ENCODE results near the gene TBR1. TPM values are rescaled to one million over a fixed set of nuclear protein-coding genes. Genes with fewer than 3 reads are reported as not detected.
A peak's percentile ranks its signal among the peaks of the same experiment; 100 is the strongest.

TBR1 gene
- total RNA-seq, 1 donor from 2014 or later: not detected

- Mint-ChIP-seq H3K4me3 (ENCODE audit: unreplicated experiment) (no peak overlapping the region), H3K27me3 (ENCODE audit: low read depth) (peaks cover 77% of the 10 kb centered on the region), H3K27ac (ENCODE audit: unreplicated experiment) (no peak overlapping the region), H3K36me3 (ENCODE audit: low read depth) (peaks cover 16% of the 10 kb centered on the region), H3K9me3 (ENCODE audit: low read depth) (peaks cover 8% of the 10 kb centered on the region), H3K4me1 (ENCODE audit: low read depth) (peaks cover 21% of the 10 kb centered on the region)
- no peak for DNase-seq (ENCODE audit: low spot score)
- TF ChIP-seq CTCF (IDR thresholded peaks at IDR 0.05): no peak
Observed at GRCh38 chr2:161425728-161426454, 9.8 kb downstream of the TBR1 start.

- peaks cover 21% of the 10 kb centered on the region for H3K4me1 Mint-ChIP-seq (ENCODE audit: low read depth)
- H3K9me3 Mint-ChIP-seq (ENCODE audit: low read depth): peaks cover 8% of the 10 kb centered on the region
- H3K27me3 Mint-ChIP-seq (ENCODE audit: low read depth): peaks cover 73% of the 10 kb centered on the region
- H3K27ac Mint-ChIP-seq (ENCODE audit: unreplicated experiment): no peak overlapping the region
- H3K4me3 Mint-ChIP-seq (ENCODE audit: unreplicated experiment): peak overlapping the region; percentile 44
- no peak for DNase-seq (ENCODE audit: low spot score)
- peak; percentile 80 for TF ChIP-seq CTCF (IDR thresholded peaks at IDR 0.05)
- H3K36me3 Mint-ChIP-seq (ENCODE audit: low read depth): peaks cover 15% of the 10 kb centered on the region
Observed at GRCh38 chr2:161426455-161426921, 10.4 kb downstream of the TBR1 start.

GRCh38 chr2:161426922-161427663 lies 11.0 kb downstream of the TBR1 start:
- Mint-ChIP-seq H3K27ac (ENCODE audit: unreplicated experiment) (no peak overlapping the region), H3K4me1 (ENCODE audit: low read depth) (peaks cover 21% of the 10 kb centered on the region), H3K36me3 (ENCODE audit: low read depth) (peaks cover 13% of the 10 kb centered on the region), H3K27me3 (ENCODE audit: low read depth) (peaks cover 73% of the 10 kb centered on the region), H3K9me3 (ENCODE audit: low read depth) (peaks cover 8% of the 10 kb centered on the region), H3K4me3 (ENCODE audit: unreplicated experiment) (peak overlapping the region; percentile 63)
- DNase-seq (ENCODE audit: low spot score): no peak
- TF ChIP-seq CTCF (IDR thresholded peaks at IDR 0.05): peak; percentile 49

- H3K4me1 Mint-ChIP-seq (ENCODE audit: low read depth): peaks cover 21% of the 10 kb centered on the region
- peaks cover 10% of the 10 kb centered on the region for H3K36me3 Mint-ChIP-seq (ENCODE audit: low read depth)
- no peak for TF ChIP-seq CTCF (IDR thresholded peaks at IDR 0.05)
- no peak for DNase-seq (ENCODE audit: low spot score)
- no peak overlapping the region for H3K27ac Mint-ChIP-seq (ENCODE audit: unreplicated experiment)
- H3K27me3 Mint-ChIP-seq (ENCODE audit: low read depth): peaks cover 73% of the 10 kb centered on the region
- H3K4me3 Mint-ChIP-seq (ENCODE audit: unreplicated experiment): peak overlapping the region; percentile 63
- H3K9me3 Mint-ChIP-seq (ENCODE audit: low read depth): peaks cover 3% of the 10 kb centered on the region
Observed at GRCh38 chr2:161427664-161428587, 11.8 kb downstream of the TBR1 start.

- no peak for DNase-seq (ENCODE audit: low spot score)
- no peak overlapping the region for H3K27ac Mint-ChIP-seq (ENCODE audit: unreplicated experiment)
- no peak for TF ChIP-seq CTCF (IDR thresholded peaks at IDR 0.05)
- peaks cover 3% of the 10 kb centered on the region for H3K9me3 Mint-ChIP-seq (ENCODE audit: low read depth)
- H3K27me3 Mint-ChIP-seq (ENCODE audit: low read depth): peaks cover 78% of the 10 kb centered on the region
- H3K36me3 Mint-ChIP-seq (ENCODE audit: low read depth): peaks cover 8% of the 10 kb centered on the region
- H3K4me1 Mint-ChIP-seq (ENCODE audit: low read depth): peaks cover 10% of the 10 kb centered on the region
- no peak overlapping the region for H3K4me3 Mint-ChIP-seq (ENCODE audit: unreplicated experiment)
Observed at GRCh38 chr2:161430386-161430785, 14.3 kb downstream of the TBR1 start.
